Fibroblast of gingiva (primary cell): ENCODE results near the gene AP2B1.

Experiments
- DNase-seq: peaks from one replicate; pipeline ENCODE4 v3.0.0-alpha.2; 2011; ENCODE audit warnings: low read depth

AP2B1 gene

DNA sequence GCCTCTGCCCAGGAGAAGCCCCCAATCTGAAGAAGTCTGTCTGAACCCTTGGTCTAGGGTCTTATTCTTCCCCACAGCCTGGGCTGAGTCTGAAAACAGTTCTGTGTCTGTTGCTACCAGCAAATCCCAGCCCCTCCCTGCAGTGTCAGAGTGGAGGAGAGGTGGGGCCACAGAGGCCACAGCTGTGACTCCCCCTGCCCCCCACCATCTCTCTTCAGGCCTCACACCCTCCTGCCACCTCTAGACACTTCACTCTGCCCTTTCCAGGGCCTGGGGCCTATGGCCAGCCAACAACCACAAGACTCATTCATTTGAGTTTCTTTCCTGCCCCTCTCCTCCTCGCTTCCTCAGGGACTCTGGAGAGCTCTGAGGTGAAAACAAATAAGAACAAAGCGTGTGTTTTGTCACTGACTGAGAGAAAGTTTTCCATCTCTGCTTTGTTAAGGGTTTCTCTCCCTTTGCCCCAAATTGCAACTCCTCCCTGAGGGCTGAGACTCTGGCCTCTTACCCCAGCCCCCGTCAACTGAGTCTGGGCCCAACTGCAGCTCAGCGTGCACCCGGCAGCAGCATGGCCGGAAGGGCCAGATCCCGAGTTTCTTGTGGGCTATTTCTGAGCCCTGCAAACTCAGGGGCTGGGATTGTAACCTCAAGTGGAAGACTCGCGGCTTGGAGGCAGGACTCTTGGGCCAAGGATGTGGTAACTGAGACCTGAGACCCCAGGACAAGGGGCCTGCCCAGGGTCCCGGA lies 186.7 kb downstream of the AP2B1 start:
- DNase-seq = no peak

GRCh38 chr17:35774499-35774898 lies 187.4 kb downstream of the AP2B1 start:
- no peak for DNase-seq

DNA sequence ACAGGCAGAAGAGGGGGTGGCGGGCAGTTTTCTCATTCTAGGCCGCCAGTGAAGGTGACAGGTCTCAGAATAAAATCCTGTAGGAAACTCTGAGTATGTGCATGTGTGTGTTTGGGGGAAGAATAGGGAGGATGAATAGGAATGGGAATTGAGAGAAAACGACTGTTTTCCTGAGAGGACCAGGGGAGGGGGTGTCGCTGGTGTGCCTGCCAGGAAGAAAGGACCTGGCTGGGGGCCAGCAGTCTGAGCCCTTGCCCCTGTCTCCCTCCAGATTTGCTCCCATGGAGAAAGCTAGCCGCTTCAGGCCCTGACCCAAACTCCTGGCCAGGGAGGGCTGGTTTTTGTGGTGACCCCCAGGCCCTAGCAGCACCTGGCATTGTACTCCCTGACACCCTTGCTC lies 187.9 kb downstream of the AP2B1 start:
- no peak for DNase-seq

DNA sequence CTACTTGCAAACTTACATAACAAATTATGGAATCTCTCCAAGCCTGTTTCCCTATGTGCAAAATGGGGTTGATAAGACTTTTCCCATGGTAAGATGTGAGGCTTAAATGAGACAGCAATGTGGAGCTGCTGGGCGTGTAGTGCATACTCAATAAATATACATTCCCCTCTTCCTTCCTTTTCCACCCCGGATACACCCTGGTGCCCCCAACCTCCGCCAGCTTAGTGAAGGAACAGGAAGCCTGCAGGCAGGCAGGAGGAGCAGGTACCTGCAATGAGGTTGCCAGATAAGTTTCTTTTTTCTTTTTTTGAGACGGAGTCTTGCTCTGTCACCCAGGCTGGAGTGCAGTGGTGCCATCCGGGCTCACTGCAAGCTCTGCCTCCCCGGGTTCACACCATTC lies 188.5 kb downstream of the AP2B1 start:
- no peak for DNase-seq
